ENCODE results near the gene TAGAP. TPM values are rescaled to one million over a fixed set of nuclear protein-coding genes. Genes with fewer than 3 reads are reported as not detected.

TAGAP gene
- total RNA-seq, 1 donor from 2014 or later = 0.12 TPM

GRCh38 chr6:159059141-159059540, 14.3 kb upstream of the TAGAP start:
- TF ChIP-seq CTCF (conservative IDR thresholded peaks at IDR 0.05; ENCODE audit: low read depth, low read length) = no peak
- DNase-seq (ENCODE audit: low read depth) = no peak
- no peak overlapping the region for H3K4me3 ChIP-seq (ENCODE audit: low read depth, low read length)

GRCh38 chr6:159056899-159057298, 12.1 kb upstream of the TAGAP start:
- H3K4me3 ChIP-seq (ENCODE audit: low read depth, low read length) = no peak overlapping the region
- no peak for DNase-seq (ENCODE audit: low read depth)
- no peak for TF ChIP-seq CTCF (conservative IDR thresholded peaks at IDR 0.05; ENCODE audit: low read depth, low read length)

GRCh38 chr6:159056432-159056831, 11.6 kb upstream of the TAGAP start:
- H3K4me3 ChIP-seq (ENCODE audit: low read depth, low read length) = no peak overlapping the region
- no peak for TF ChIP-seq CTCF (conservative IDR thresholded peaks at IDR 0.05; ENCODE audit: low read depth, low read length)
- no peak for DNase-seq (ENCODE audit: low read depth)

GRCh38 chr6:159056003-159056402, 11.2 kb upstream of the TAGAP start:
- no peak for TF ChIP-seq CTCF (conservative IDR thresholded peaks at IDR 0.05; ENCODE audit: low read depth, low read length)
- no peak for DNase-seq (ENCODE audit: low read depth)
- H3K4me3 ChIP-seq (ENCODE audit: low read depth, low read length) = no peak overlapping the region

GRCh38 chr6:159053781-159054398, 9.1 kb upstream of the TAGAP start:
- no peak for TF ChIP-seq CTCF (conservative IDR thresholded peaks at IDR 0.05; ENCODE audit: low read depth, low read length)
- no peak overlapping the region for H3K4me3 ChIP-seq (ENCODE audit: low read depth, low read length)
- DNase-seq (ENCODE audit: low read depth) = no peak

GRCh38 chr6:159052720-159053119, 7.9 kb upstream of the TAGAP start:
- DNase-seq (ENCODE audit: low read depth) = no peak
- no peak overlapping the region for H3K4me3 ChIP-seq (ENCODE audit: low read depth, low read length)
- TF ChIP-seq CTCF (conservative IDR thresholded peaks at IDR 0.05; ENCODE audit: low read depth, low read length) = no peak
